ENCODE results near the gene FMN2. TPM values are rescaled to one million over a fixed set of nuclear protein-coding genes. Genes with fewer than 3 reads are reported as not detected.
A peak's percentile ranks its signal among the peaks of the same experiment; 100 is the strongest.

FMN2 gene
- total RNA-seq, 1 donor: 11.2 TPM

GRCh38 chr1:240188139-240188538 lies 96.5 kb downstream of the FMN2 start:
- Histone ChIP-seq H2AFZ (ENCODE audit: low read length) (no peak overlapping the region), H4K20me1 (ENCODE audit: insufficient read depth, low read length) (no peaks in the 10 kb centered on the region), H3K79me2 (ENCODE audit: insufficient read depth, low read length) (no peaks in the 10 kb centered on the region), H3K9me3 (ENCODE audit: low read depth, low read length) (no peaks in the 10 kb centered on the region), H3K27ac (ENCODE audit: low read depth, low read length) (no peak overlapping the region), H3K4me1 (ENCODE audit: insufficient read depth, low read length) (peaks cover 14% of the 10 kb centered on the region), H3K4me3 (ENCODE audit: insufficient read depth, low read length) (no peak overlapping the region), H3K27me3 (ENCODE audit: insufficient read depth, low read length) (no peaks in the 10 kb centered on the region), H3K36me3 (ENCODE audit: insufficient read depth, low read length) (no peaks in the 10 kb centered on the region), H3K4me2 (ENCODE audit: insufficient read depth, low read length) (no peak overlapping the region)
- no peak for TF ChIP-seq CTCF (IDR thresholded peaks at IDR 0.05; ENCODE audit: extremely low read depth, low read depth, low read length)
- no peak for DNase-seq (ENCODE audit: insufficient read length, low spot score, missing footprints)

GRCh38 chr1:240189386-240189989 lies 97.8 kb downstream of the FMN2 start:
- DNase-seq (ENCODE audit: insufficient read length, low spot score, missing footprints): no peak

GRCh38 chr1:240190881-240191401 lies 99.3 kb downstream of the FMN2 start:
- Histone ChIP-seq H4K20me1 (ENCODE audit: insufficient read depth, low read length) (no peaks in the 10 kb centered on the region), H3K4me3 (ENCODE audit: insufficient read depth, low read length) (no peak overlapping the region), H3K27me3 (ENCODE audit: insufficient read depth, low read length) (no peaks in the 10 kb centered on the region), H3K79me2 (ENCODE audit: insufficient read depth, low read length) (peaks cover 5% of the 10 kb centered on the region), H3K4me1 (ENCODE audit: insufficient read depth, low read length) (peaks cover 27% of the 10 kb centered on the region), H3K27ac (ENCODE audit: low read depth, low read length) (no peak overlapping the region), H2AFZ (ENCODE audit: low read length) (no peak overlapping the region), H3K36me3 (ENCODE audit: insufficient read depth, low read length) (no peaks in the 10 kb centered on the region), H3K9me3 (ENCODE audit: low read depth, low read length) (no peaks in the 10 kb centered on the region), H3K4me2 (ENCODE audit: insufficient read depth, low read length) (peak overlapping the region; percentile 5)
- TF ChIP-seq CTCF (IDR thresholded peaks at IDR 0.05; ENCODE audit: extremely low read depth, low read depth, low read length): peak; percentile 79
- peak; percentile 65 for DNase-seq (ENCODE audit: insufficient read length, low spot score, missing footprints)

More at GRCh38 chr1:240189386-240189989, 97.8 kb downstream of the FMN2 start:
- no peak overlapping the region for H2AFZ ChIP-seq (ENCODE audit: low read length)
- H3K4me2 ChIP-seq (ENCODE audit: insufficient read depth, low read length): no peak overlapping the region
- no peaks in the 10 kb centered on the region for H3K79me2 ChIP-seq (ENCODE audit: insufficient read depth, low read length)
- H3K9me3 ChIP-seq (ENCODE audit: low read depth, low read length): no peaks in the 10 kb centered on the region
- no peak overlapping the region for H3K27ac ChIP-seq (ENCODE audit: low read depth, low read length)
- peak; percentile 85 for TF ChIP-seq CTCF (IDR thresholded peaks at IDR 0.05; ENCODE audit: extremely low read depth, low read depth, low read length)
- no peaks in the 10 kb centered on the region for H3K27me3 ChIP-seq (ENCODE audit: insufficient read depth, low read length)
- H3K36me3 ChIP-seq (ENCODE audit: insufficient read depth, low read length): no peaks in the 10 kb centered on the region
- H3K4me1 ChIP-seq (ENCODE audit: insufficient read depth, low read length): peaks cover 26% of the 10 kb centered on the region
- no peaks in the 10 kb centered on the region for H4K20me1 ChIP-seq (ENCODE audit: insufficient read depth, low read length)
- H3K4me3 ChIP-seq (ENCODE audit: insufficient read depth, low read length): no peak overlapping the region

GRCh38 chr1:240192851-240193250 lies 101.2 kb downstream of the FMN2 start:
- Histone ChIP-seq H2AFZ (ENCODE audit: low read length) (no peak overlapping the region), H3K9me3 (ENCODE audit: low read depth, low read length) (no peaks in the 10 kb centered on the region), H3K4me3 (ENCODE audit: insufficient read depth, low read length) (no peak overlapping the region), H3K36me3 (ENCODE audit: insufficient read depth, low read length) (no peaks in the 10 kb centered on the region), H3K79me2 (ENCODE audit: insufficient read depth, low read length) (peaks cover 14% of the 10 kb centered on the region), H4K20me1 (ENCODE audit: insufficient read depth, low read length) (no peaks in the 10 kb centered on the region), H3K27ac (ENCODE audit: low read depth, low read length) (no peak overlapping the region), H3K4me2 (ENCODE audit: insufficient read depth, low read length) (no peak overlapping the region), H3K4me1 (ENCODE audit: insufficient read depth, low read length) (peaks cover 22% of the 10 kb centered on the region), H3K27me3 (ENCODE audit: insufficient read depth, low read length) (no peaks in the 10 kb centered on the region)
- TF ChIP-seq CTCF (IDR thresholded peaks at IDR 0.05; ENCODE audit: extremely low read depth, low read depth, low read length): no peak
- no peak for DNase-seq (ENCODE audit: insufficient read length, low spot score, missing footprints)
